IPS-NIHi11 (cell line): ENCODE results near the gene GRK3.
"Not testable (repeated sequence)": the region's sequence is repeated elsewhere in the genome, so short reads cannot be mapped to it uniquely, and the experiment has no call there.

ENCODE experiments used
- DNase-seq: peaks from one replicate; pipeline ENCODE4 v3.0.0; 2012; ENCODE audit warnings: mixed read lengths, low spot score

Gene GRK3

GRCh38 chr22:25698978-25699377 lies 134.5 kb downstream of the GRK3 start:
- no peak for DNase-seq

GRCh38 chr22:25701056-25701780 lies 136.7 kb downstream of the GRK3 start:
- DNase-seq: no peak

- no peak for DNase-seq
Measured at GRCh38 chr22:25702040-25702439, 137.6 kb downstream of the GRK3 start.

- no peak for DNase-seq
Measured at GRCh38 chr22:25702571-25703167, 138.2 kb downstream of the GRK3 start.

- DNase-seq: no peak
Measured at GRCh38 chr22:25704701-25705100, 140.2 kb downstream of the GRK3 start.

- DNase-seq: no peak
Measured at GRCh38 chr22:25706197-25706596, 141.7 kb downstream of the GRK3 start.

GRCh38 chr22:25708430-25708829 lies 144.0 kb downstream of the GRK3 start:
- not testable (repeated sequence) for DNase-seq

- no peak for DNase-seq
Measured at GRCh38 chr22:25709758-25710157, 145.3 kb downstream of the GRK3 start.

- DNase-seq: no peak
Measured at GRCh38 chr22:25710501-25710900, 146.0 kb downstream of the GRK3 start.

GRCh38 chr22:25711491-25711890 lies 147.0 kb downstream of the GRK3 start:
- DNase-seq: no peak

- DNase-seq: no peak
Measured at GRCh38 chr22:25712661-25713400, 148.4 kb downstream of the GRK3 start.

- DNase-seq: no peak
Measured at GRCh38 chr22:25714070-25714469, 149.6 kb downstream of the GRK3 start.

GRCh38 chr22:25714739-25715138 lies 150.3 kb downstream of the GRK3 start:
- DNase-seq: no peak

- DNase-seq: no peak
Measured at GRCh38 chr22:25716637-25717036, 152.2 kb downstream of the GRK3 start.

- no peak for DNase-seq
Measured at GRCh38 chr22:25718135-25718840, 153.8 kb downstream of the GRK3 start.

- no peak for DNase-seq
Measured at GRCh38 chr22:25722223-25722622, 157.7 kb downstream of the GRK3 start.

GRCh38 chr22:25722626-25723025 lies 158.2 kb downstream of the GRK3 start:
- DNase-seq: no peak

GRCh38 chr22:25726241-25726640 lies 161.8 kb downstream of the GRK3 start:
- no peak for DNase-seq

GRCh38 chr22:25728071-25728470 lies 163.6 kb downstream of the GRK3 start:
- no peak for DNase-seq

- no peak for DNase-seq
Measured at GRCh38 chr22:25729016-25729995, 164.8 kb downstream of the GRK3 start.

GRCh38 chr22:25735650-25736049 lies 171.2 kb downstream of the GRK3 start:
- no peak for DNase-seq
